ENCODE data around the gene AFF3. TPM values are rescaled to one million over a fixed set of nuclear protein-coding genes. Genes with fewer than 3 reads are reported as not detected.

The AFF3 gene
- total RNA-seq, 1 experiment from 2014 or later: not detected

- no peak for TF ChIP-seq EZH2 (IDR thresholded peaks at IDR 0.05; ENCODE audit: low read depth)
- no peak for TF ChIP-seq CTCF (conservative IDR thresholded peaks at IDR 0.05)
- Histone ChIP-seq H3K9me2 (ENCODE audit: insufficient read depth) (no peaks in the 10 kb centered on the region), H3K4me3 (no peak overlapping the region), H3K4me2 (no peak overlapping the region), H3K4me1 (replicated peaks; ENCODE audit: insufficient read depth) (no peaks in the 10 kb centered on the region), H3K79me2 (ENCODE audit: low read depth) (no peaks in the 10 kb centered on the region), H3K27ac (no peak overlapping the region), H3K36me3 (ENCODE audit: low read depth) (no peaks in the 10 kb centered on the region), H3K27me3 (ENCODE audit: insufficient read depth, low read depth) (peaks cover 61% of the 10 kb centered on the region), H2AFZ (no peak overlapping the region), H4K20me1 (ENCODE audit: insufficient read depth) (no peaks in the 10 kb centered on the region), H3F3A (ENCODE audit: insufficient read depth, low read depth) (no peaks in the 10 kb centered on the region), H3K9me3 (ENCODE audit: insufficient read depth, low read depth) (no peaks in the 10 kb centered on the region)
- ChIA-PET CTCF (no interaction called here), POLR2A (ENCODE audit: unreplicated experiment) (no interaction called here)
- no TSS peak for BruUV-seq (replicated peaks)
- intact Hi-C loops (cut with micrococcal nuclease; ENCODE audit: unreplicated experiment): no loop called here
- DNase-seq: no peak
These were observed 440.9 kb downstream of the AFF3 start for GRCh38 chr2:99701503-99701902.

- no peaks in the 10 kb centered on the region for H4K20me1 ChIP-seq (ENCODE audit: insufficient read depth)
- CTCF ChIA-PET: no interaction called here
- TF ChIP-seq CTCF (conservative IDR thresholded peaks at IDR 0.05) (no peak), EZH2 (IDR thresholded peaks at IDR 0.05; ENCODE audit: low read depth) (no peak)
- DNase-seq: no peak
- H3K4me3 ChIP-seq: no peak overlapping the region
- intact Hi-C loops (cut with micrococcal nuclease; ENCODE audit: unreplicated experiment): no loop called here
- no TSS peak for BruUV-seq (replicated peaks)
- no peaks in the 10 kb centered on the region for H3K9me2 ChIP-seq (ENCODE audit: insufficient read depth)
- peaks cover 62% of the 10 kb centered on the region for H3K27me3 ChIP-seq (ENCODE audit: insufficient read depth, low read depth)
- H2AFZ ChIP-seq: no peak overlapping the region
- no peak overlapping the region for H3K4me2 ChIP-seq
- H3K27ac ChIP-seq: no peak overlapping the region
- H3F3A ChIP-seq (ENCODE audit: insufficient read depth, low read depth): no peaks in the 10 kb centered on the region
- no peaks in the 10 kb centered on the region for H3K9me3 ChIP-seq (ENCODE audit: insufficient read depth, low read depth)
- POLR2A ChIA-PET (ENCODE audit: unreplicated experiment): no interaction called here
- H3K36me3 ChIP-seq (ENCODE audit: low read depth): no peaks in the 10 kb centered on the region
- H3K79me2 ChIP-seq (ENCODE audit: low read depth): no peaks in the 10 kb centered on the region
- no peaks in the 10 kb centered on the region for H3K4me1 ChIP-seq (replicated peaks; ENCODE audit: insufficient read depth)
These were observed 441.6 kb downstream of the AFF3 start for GRCh38 chr2:99700482-99701398.

GRCh38 chr2:99698896-99699295 is 443.5 kb downstream of the AFF3 start:
- no peak overlapping the region for H3K27ac ChIP-seq
- no TSS peak for BruUV-seq (replicated peaks)
- no peaks in the 10 kb centered on the region for H3K4me1 ChIP-seq (replicated peaks; ENCODE audit: insufficient read depth)
- TF ChIP-seq CTCF (conservative IDR thresholded peaks at IDR 0.05) (no peak), EZH2 (IDR thresholded peaks at IDR 0.05; ENCODE audit: low read depth) (no peak)
- ChIA-PET POLR2A (ENCODE audit: unreplicated experiment) (no interaction called here), CTCF (no interaction called here)
- H3K4me2 ChIP-seq: no peak overlapping the region
- H4K20me1 ChIP-seq (ENCODE audit: insufficient read depth): no peaks in the 10 kb centered on the region
- no peak overlapping the region for H2AFZ ChIP-seq
- no peaks in the 10 kb centered on the region for H3F3A ChIP-seq (ENCODE audit: insufficient read depth, low read depth)
- no peaks in the 10 kb centered on the region for H3K9me2 ChIP-seq (ENCODE audit: insufficient read depth)
- intact Hi-C loops (cut with micrococcal nuclease; ENCODE audit: unreplicated experiment): no loop called here
- DNase-seq: no peak
- H3K79me2 ChIP-seq (ENCODE audit: low read depth): no peaks in the 10 kb centered on the region
- H3K4me3 ChIP-seq: no peak overlapping the region
- H3K27me3 ChIP-seq (ENCODE audit: insufficient read depth, low read depth): peaks cover 78% of the 10 kb centered on the region
- no peaks in the 10 kb centered on the region for H3K9me3 ChIP-seq (ENCODE audit: insufficient read depth, low read depth)
- no peaks in the 10 kb centered on the region for H3K36me3 ChIP-seq (ENCODE audit: low read depth)

Measured in PC-9 (cell line).